Hematopoietic multipotent progenitor cell (in vitro differentiated cells): ENCODE measurements around the gene TMEM11. TPM values are rescaled to one million over a fixed set of nuclear protein-coding genes. Genes with fewer than 3 reads are reported as not detected.
"Not testable (repeated sequence)": the region's sequence is repeated elsewhere in the genome, so short reads cannot be mapped to it uniquely, and the experiment has no call there.

ENCODE experiments used
- DNase-seq, 3 donors: peaks; one replicate each; pipeline ENCODE4 v3.0.0-alpha.2; 2011 to 2015; ENCODE audit warnings: low read depth in 2 of 3, low spot score in 2 of 3
- total RNA-seq: library from RNA; depleted of rRNA; stranded (reverse); fragments of >200 nt; gene quantifications from one replicate; pipeline ENCODE4 v1.2.3, GENCODE V29; 2012

The TMEM11 gene
- total RNA-seq, 1 donor = 32.9 TPM

DNA sequence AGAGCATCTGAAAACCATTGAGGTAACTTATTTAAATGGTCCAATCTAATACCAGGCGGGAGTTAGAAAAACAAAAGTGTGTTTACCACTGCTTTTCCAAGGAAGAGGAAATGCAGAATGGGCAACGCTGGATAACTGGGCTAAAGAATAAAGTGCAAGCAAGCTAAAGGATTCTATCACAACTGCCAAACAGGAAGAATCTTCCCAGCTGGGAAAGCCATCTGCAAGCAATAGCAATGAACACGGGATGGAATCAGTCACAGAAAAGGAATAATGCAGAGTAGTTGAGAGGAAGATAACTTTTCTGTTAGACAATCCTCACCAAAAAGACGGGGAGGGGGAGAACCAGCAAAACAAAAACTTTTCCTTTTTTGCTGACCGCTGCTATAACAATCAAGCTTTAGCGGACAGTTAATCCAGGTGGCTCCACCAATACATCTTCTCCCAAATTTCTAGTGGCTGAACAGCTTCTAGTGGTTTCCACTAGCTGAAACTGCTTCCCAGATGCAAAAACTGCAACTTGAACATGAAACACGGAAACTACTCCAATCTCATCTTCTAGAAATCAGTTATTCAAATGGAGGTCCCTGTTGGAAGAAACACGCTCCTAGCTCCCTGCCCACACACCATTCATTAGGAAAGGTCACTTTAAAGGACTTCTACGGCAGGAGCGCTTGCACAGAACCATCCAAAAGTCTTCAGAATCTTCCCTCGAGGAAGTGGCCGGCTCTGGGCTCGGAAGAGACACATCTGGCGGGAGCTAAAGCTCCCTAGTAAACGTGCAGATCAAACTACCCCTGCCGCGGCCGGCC, 929 bp downstream of the TMEM11 start:
- no peak for DNase-seq

DNA sequence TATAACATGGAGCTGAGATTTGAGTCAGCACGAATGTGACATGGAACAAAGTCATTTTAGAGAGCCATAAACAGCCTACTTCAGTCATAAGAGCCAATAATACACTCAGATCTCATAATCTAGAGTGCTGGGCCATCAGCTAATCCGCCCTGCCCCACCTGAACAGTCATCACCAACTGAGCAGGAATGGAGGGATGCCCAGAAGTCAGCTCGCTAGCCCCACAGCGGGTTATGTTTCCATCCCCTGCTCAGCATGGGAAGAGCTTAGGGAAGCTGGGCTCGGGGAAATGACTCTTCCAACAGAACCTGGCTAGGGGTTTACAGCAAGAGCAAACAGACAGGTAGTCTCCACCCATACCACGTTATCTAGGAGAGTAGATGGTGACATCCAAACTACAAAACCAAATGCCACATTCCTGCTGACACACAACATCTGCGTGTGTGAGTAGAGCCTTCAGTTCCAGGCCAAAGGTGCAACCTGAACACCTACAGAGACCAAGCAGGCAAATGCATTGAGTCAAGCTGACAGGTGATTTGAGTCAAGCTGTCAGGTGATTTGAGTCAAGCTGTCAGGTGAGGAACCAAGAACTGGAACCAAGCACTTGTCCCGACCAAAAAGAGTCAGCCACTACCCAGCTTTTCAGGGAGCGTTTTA, 2.0 kb downstream of the TMEM11 start:
- no peak for DNase-seq

DNA sequence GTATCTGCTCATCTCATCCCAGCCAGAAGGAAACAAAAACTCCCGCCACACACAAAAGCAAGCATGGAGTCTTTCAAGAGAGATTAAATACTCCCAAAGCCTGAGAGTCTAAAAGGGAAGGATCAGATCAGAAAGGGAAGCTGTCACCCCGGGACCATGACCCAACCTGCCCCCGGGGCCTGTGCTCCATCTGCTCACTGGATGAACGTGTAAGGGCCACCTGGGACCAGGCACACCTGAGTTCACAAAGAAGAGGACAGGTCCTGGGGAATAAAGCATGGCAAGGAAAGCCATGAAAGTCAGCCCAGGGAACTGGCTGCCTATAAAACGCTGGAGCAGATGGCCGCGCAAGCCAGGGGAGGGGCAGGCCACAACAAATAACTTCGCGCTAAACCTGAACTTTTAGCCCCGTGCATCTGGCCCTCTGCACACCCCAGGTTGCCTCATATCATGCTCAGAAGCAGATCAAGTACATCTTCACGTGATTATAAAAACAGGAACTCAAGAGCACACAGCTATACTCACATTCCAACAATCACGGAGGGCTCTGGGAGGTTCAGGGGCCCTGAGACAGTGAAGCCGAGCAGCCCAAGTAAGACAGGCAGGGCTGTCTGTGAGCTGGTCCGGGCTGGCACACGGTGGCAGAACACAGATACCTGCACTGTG, 3.4 kb downstream of the TMEM11 start:
- peak in 2 of 3 donors; percentile 21 to 44 for DNase-seq

DNA sequence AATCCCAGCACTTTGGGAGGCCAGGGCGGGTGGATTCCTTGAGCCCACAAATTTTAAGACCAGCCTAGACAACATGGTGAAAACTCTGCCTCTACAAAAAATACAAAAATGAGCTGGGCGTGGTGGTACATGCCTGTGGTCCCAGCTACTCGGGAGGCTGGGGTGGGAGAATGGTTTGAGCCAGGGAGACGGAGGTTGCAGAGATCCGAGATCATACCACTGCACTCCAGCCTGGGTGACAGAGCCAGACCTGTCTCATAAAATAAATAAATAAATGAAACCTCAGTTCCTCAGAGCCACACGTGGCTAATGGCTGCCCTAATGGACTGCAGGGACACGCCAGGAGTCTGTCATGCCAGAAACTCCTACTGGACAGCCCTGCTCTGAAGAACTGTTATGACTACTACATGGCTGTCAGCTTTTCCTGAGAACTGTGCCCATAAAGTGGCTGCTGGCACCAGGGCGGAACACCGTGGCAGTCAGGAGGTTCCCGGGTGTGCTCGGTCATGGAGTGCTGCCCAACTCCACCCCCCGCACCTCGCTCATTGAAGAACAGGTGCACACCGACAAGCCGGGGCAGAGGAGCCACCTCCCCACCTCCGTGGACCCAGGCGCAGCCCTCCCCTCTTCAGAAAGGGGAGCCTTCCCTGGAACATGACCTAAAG, 4.3 kb downstream of the TMEM11 start:
- DNase-seq = no peak

DNA sequence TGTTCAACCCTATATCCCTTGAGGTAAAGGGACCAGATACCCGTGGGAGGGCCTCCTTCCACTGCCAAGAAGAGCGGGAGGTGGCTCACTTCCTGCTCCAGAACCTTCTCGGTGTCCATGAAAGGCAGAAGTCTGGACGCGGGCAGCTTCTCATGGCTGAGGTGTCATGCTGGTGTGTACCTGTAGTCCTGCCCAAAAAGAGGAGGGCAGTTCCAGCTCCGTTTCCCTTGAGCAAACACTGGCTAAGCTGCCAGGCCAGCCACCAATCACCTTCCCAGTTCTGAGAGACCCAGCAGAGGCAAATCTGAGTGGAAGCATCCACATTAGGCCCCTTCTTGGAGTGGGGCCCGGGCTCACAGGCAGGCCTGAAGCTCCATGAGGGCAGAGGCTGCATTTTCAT, 5.6 kb downstream of the TMEM11 start:
- DNase-seq = no peak

DNA sequence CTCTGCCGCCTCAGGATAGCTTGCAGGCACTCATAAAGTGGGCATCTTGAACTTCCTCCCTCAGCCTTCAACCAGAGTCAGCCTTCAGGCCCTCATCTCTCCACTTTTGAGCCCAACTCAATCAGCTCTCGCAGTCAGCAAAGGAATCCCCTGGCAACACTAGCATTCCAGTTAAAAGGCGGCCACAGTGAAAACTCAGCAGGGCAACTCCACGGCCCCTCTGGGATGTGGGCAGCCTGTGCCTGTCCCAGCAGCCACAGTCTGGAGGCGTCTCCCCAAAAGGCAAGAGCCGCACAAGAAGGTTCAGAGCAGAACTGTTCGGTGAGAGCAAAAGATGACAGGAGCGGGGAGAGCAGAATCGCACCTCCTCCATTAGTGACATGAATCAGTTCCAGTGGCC, 9.0 kb downstream of the TMEM11 start:
- DNase-seq = no peak

DNA sequence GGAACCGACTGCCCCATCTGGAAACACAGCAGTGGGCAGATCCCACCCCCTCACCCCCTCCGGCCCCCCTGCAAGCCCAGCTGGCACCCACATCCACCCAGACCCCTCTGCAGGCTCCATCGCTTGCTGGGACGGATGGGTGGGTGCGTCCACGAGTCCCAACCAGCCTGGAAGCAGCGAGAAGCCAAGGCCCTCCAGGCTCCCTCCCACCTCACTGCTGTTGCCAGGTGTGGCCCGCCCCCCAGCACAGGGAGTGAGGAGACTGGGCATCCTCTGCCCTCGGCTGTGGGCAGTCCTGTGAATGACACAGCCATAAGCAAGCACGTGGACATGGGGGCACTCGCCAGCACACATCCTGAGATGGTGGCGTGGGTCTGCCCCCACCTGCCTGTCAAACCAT, 11.4 kb downstream of the TMEM11 start:
- DNase-seq = no peak

DNA sequence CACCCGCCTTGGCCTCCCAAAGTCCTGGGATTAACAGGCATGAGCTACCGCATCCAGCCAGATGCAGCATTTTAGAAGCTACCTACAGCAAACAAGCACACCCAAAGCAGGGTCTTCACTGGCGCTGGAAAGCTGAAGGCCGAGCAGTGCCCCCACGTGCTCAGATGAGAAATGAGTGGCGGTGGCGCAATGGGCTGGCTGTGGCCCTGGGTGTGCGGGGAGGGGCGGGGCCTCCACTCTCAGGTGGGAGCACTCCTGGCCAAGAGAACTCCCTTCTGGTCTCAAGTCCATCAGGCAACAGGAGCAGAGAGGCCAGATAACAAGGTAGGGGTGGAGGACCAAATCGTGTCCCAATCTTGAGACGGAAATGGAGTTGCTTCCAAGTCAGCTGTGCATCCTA, 12.1 kb downstream of the TMEM11 start:
- no peak for DNase-seq

DNA sequence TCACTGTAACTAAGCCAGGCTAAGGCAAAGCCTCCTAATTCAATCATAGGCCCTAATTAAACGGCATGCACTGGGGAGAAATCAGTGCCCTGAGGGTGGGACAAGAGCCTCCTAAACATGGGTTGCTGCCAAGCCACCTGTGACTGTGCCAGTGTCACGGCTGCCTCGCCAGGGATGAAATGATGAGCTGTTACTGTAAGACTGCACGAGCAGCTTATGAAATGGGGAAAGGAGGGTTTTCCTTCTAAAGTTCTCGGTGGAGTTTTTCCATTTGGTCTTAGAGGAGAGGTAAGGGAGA, 12.7 kb downstream of the TMEM11 start:
- no peak for DNase-seq

DNA sequence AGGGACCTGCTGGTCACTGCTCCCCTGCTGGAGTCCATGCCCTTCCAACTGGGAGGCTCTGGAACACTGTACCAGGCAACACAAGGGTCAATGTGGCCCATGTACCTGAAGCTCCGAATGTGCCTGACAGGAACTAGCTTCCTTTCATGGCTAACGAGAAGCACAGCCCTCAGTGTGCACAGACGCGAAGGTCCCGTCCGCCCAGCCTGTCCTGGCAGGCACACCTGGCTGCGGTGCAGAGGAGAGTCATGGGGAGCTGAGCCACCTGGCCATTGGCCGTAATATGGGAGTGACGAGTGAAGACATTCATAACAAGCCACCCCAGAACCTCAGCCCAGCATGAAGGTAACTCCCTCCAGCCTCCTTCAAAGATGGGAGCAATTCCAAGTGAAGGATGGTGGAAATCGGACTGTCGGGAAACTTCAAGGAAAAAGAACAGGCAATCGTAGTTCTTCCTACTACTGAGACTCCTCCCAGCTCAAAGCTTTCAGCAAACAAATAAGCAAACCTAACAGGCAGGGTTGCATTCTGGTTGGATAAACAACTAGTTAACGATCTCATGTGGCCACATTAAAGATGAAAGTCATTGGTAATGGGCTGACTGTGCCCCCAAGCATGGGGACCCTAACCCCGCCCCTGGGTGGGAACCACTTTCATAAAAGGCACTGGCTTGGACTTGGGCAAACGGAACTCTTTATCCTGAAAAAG, 13.2 kb downstream of the TMEM11 start:
- no peak for DNase-seq

DNA sequence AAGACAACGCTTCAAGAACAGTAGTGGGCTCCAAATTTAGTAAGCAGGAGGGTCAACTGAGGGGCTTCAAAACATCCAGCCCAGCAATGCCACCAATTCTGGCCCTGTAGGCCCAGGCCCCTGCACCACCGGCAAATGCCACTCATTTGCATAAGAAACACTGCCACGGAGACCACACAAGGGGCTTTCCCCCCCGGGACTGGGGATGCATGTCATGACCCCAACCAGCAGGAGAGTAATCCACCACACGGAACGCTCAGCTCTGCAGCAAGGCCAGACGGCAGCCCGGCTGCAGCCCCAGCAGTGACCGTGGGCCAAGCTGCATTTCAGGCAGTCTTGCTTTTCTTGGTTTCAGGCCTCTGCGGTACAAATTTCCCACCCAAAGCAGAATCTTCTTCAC, 14.1 kb downstream of the TMEM11 start:
- DNase-seq = no peak

DNA sequence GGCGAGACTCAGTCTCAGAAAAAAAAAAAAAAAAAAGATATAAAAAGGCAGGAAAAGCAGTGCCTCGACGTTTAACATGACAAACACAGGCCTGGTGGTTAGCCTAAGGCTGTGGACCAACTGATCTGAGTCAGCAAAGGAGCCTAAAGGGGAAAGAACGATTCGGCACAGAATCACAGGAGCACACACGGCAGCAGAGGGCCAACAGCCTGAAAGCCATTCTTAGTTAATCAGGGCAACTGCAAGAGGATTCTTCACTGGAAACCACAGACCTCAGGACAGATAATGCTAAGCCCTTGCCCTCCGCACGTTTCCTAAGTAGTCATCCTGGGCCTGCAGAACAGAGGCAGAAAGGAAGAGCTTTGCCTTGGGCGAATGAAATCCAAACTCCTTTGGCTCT, 14.7 kb downstream of the TMEM11 start:
- DNase-seq = peak in 1 of 3 donors; percentile 17

DNA sequence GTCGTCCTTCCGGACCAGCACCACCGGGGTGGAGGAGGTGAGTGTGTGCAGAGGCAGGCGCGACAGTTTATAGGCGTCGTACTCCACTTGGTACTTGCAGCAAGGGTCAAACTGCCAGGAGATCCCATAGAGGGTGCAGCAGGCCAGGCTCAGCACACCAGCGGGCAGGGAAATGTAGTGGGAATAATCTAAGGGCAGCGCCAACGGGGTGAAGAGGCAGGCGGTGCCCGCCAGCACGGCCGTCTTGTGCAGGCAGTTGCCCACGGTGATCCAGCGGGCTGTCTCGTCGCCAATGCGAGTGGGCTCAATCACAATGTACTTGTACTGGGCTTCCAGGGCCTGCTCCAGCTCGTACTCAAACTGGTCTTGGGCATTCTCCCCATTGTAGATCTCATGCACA, 15.6 kb downstream of the TMEM11 start:
- no peak for DNase-seq

DNA sequence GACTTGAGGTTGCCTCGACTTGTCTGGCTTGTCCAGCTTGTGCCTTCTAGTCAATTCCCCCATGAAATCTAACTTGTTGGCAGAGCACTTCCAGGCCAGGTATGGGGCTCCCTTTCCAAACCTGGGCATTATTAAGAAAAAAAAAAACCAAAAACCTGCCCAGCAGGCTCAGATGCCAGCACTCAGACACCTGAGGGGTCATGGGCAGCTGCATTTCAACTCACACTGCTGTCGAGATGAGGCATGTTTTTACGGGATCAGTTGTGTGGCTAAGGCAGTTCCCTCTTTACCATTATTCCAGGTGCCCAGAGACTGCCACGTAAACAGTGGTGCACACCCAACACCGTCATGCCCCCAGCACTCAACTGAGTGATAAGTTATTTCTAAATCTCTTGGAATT, 17.8 kb downstream of the TMEM11 start:
- no peak for DNase-seq

DNA sequence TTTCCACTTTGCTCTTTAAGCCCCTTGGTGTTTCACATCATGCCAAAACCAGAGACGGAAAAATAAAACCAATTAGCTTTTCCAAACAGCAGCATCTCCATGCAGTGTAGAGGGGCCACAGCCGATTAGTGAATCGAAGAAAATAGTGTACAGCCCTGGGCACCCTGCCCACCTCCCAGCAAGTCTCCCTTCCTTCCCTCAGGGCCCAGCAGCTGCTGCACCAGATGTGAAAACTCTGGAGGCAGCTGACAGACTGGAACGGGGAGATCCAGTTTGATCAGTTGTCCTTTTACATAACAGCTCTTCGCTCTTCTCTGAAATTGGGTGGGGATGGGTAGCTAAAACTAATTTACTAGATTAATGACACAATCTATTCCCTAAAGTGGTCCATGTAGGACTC, 19.3 kb downstream of the TMEM11 start:
- no peak for DNase-seq

DNA sequence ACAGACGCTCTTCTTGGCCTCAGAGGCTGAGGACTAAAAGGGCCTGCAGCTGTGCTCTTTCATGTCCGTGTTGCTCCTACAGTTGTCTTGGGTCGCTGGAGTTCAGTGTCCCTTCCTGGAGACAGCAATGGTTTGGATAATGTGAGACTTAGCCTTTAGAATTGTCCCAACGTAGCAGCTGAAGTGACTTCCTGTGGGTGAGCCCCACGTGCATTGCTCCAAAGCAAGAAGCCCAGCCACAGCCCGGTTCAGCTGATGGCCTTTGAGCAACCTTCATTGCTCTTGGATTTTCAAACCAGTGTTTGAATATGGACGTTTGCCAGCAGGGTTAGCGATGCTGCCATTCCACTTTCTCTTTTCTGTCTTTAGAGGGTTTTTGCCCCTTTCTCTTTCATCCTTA, 19.7 kb downstream of the TMEM11 start:
- DNase-seq = no peak

DNA sequence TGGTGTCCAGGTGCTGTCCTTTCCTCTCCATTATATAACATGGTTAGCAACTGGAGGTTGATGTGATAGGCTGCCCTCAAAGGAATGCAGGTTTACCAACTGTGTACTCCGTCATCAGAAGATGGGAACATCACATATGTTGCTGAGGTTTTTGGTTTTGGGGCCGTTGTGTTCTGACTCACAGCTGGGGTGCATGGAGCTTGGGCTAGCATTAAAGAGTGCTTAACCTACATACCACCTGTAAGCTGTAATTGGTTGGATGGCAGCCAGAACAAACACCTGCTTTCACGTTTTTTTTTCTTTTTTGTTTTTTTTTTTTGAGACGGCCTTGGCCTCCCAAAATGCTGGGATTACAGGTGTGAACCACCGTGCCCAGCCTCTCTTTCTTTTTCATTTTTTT, 20.9 kb downstream of the TMEM11 start:
- no peak for DNase-seq

DNA sequence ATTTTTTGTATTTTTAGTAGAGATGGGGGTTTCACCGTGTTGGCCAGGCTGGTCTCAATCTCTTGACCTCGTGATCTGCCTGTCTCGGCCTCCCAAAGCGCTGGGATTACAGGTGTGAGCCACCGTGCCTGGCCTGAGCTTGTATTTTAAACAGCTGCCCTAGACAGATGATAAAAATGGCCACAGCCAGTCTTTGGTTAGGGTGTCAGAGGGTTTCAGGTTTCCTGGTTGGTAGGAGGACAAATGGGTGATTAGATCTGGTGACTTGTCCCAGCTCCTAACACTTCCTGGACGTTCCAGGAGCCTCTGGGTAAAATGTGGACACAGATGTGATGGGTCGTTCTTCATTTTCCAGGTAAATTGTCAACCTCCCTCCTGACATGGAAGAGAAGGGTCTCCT, 21.5 kb downstream of the TMEM11 start:
- DNase-seq = not testable (repeated sequence)

DNA sequence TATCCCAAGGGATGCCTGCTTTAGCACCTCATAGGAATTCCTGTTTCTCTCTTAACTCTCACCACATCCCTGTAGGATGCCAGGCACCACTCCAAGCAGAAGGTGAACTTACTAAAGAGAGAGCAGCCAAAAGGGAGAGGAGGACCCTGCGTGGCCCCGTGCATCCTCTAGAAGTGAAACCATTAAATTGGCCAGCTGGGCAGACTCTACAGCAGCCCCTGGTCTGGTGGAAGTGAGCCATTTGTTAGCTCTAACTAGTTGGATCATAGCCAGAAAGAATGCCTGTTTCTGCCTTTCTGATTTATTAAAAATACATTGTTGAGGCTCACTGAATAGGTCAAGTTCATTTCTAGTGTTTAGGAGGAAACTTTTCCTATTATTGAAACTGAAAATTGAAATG, 22.3 kb downstream of the TMEM11 start:
- DNase-seq = no peak

DNA sequence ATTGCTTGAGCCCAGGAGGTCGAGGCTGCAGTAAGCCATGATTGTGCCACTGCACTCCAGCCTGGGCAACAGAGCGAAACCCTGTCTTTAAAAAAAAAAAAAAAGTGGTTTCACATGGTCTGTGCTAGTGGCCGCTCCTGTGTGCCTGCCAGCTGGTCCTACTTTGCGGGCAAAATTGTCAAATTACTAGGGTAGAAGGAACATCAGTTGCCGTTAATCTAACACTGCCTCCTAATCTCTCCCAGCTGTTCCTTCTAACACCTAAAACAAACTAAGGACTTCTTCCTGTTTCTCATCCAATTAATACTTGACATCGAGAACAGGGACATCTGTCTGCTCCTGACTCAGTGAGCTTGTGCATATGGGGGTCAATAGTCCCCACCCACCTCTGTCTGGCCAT, 23.9 kb downstream of the TMEM11 start:
- DNase-seq = no peak

DNA sequence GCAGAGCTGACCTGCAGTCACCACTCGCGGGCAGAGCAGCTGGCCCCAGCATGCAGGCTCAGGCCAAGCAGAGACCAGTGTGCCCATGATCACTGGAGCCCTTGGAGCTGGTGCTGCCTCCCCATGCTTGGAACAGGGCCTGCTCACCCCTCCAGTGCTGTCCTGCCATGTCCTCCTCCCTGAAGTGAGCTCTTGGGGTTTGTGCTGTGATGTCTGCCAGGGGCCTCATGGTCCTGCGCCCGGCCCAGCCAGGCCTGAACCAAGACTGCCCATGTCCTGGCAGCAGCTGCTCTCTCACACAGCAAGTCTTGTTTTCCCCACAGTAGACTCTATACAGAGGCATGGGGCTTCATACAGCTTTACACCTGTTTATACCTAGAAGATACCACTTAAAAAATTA, 24.6 kb downstream of the TMEM11 start:
- no peak for DNase-seq
